DOHH2 (cell line): ENCODE results near the gene THSD7A.

Experiments
- H3F3A ChIP-seq: fragments of 200-600 bp; sonication (generic), shearing (Covaris generic); 2 replicates; pipeline ENCODE4 v1.6.0; 2016; ENCODE audit warnings: antibody characterized with exemption, mild to moderate bottlenecking; ENCODE audit not compliant: control insufficient read depth, insufficient read depth
- H3K27ac ChIP-seq: fragments of 200-600 bp; sonication (generic); 2 replicates; pipeline ENCODE4 v1.5.1; 2014; ENCODE audit warnings: low read depth, mild to moderate bottlenecking, low read length, moderate library complexity
- H3K27me3 ChIP-seq: fragments of 200-600 bp; sonication (generic); 2 replicates; pipeline ENCODE4 v1.6.1; 2014; ENCODE audit warnings: mild to moderate bottlenecking, low read length, mixed read lengths; ENCODE audit not compliant: control insufficient read depth
- H3K36me3 ChIP-seq: fragments of 200-600 bp; sonication (generic); 2 replicates; pipeline ENCODE4 v1.6.1; 2014; ENCODE audit warnings: mild to moderate bottlenecking, low read length, moderate library complexity, mixed read lengths; ENCODE audit not compliant: control insufficient read depth
- H3K4me1 ChIP-seq: fragments of 200-600 bp; sonication (generic); 2 replicates; pipeline ENCODE4 v1.6.1; 2014; ENCODE audit warnings: mild to moderate bottlenecking, low read length, mixed read lengths; ENCODE audit not compliant: control insufficient read depth
- H3K4me2 ChIP-seq: fragments of 200-600 bp; sonication (generic); 2 replicates; pipeline ENCODE4 v1.6.0; 2014; ENCODE audit warnings: mild to moderate bottlenecking, low read length, moderate library complexity
- H3K4me3 ChIP-seq: fragments of 200-600 bp; sonication (generic); 2 replicates; pipeline ENCODE4 v1.5.1; 2014; ENCODE audit warnings: mild to moderate bottlenecking, low read length, mixed read lengths
- H3K79me2 ChIP-seq: fragments of 200-600 bp; sonication (generic); 2 replicates; pipeline ENCODE4 v1.6.1; 2014; ENCODE audit warnings: mild to moderate bottlenecking, low read length, mixed read lengths; ENCODE audit not compliant: control insufficient read depth
- H3K9me2 ChIP-seq: fragments of 200-600 bp; sonication (generic); replicated peaks from 2 replicates; pipeline ENCODE4 v1.6.1; 2014; ENCODE audit warnings: mild to moderate bottlenecking, low read length, mixed read lengths; ENCODE audit not compliant: control insufficient read depth
- H3K9me3 ChIP-seq: fragments of 200-600 bp; sonication (generic); 2 replicates; pipeline ENCODE4 v1.6.1; 2014; ENCODE audit warnings: antibody characterized with exemption, low read length, mixed read lengths; ENCODE audit not compliant: control insufficient read depth, insufficient read depth
- H4K20me1 ChIP-seq: fragments of 200-600 bp; sonication (generic); 2 replicates; pipeline ENCODE4 v1.6.0; 2014; ENCODE audit warnings: low read depth, mild to moderate bottlenecking, antibody characterized with exemption, low read length, moderate library complexity; ENCODE audit not compliant: control insufficient read depth, insufficient read depth
- CTCF ChIP-seq: fragments of 200-600 bp; sonication (generic); IDR thresholded peaks from one replicate; pipeline ENCODE4 v1.5.1; 2014; ENCODE audit warnings: antibody characterized with exemption, mild to moderate bottlenecking, low read depth, low read length; ENCODE audit not compliant: poor library complexity, severe bottlenecking
- EZH2phosphoT487 ChIP-seq: fragments of 200-600 bp; sonication (generic); IDR thresholded peaks from 2 replicates; pipeline ENCODE4 v1.6.1; 2017; ENCODE audit warnings: borderline replicate concordance, mild to moderate bottlenecking, antibody characterized with exemption, low read length, moderate library complexity, mixed read lengths

Gene THSD7A

DNA sequence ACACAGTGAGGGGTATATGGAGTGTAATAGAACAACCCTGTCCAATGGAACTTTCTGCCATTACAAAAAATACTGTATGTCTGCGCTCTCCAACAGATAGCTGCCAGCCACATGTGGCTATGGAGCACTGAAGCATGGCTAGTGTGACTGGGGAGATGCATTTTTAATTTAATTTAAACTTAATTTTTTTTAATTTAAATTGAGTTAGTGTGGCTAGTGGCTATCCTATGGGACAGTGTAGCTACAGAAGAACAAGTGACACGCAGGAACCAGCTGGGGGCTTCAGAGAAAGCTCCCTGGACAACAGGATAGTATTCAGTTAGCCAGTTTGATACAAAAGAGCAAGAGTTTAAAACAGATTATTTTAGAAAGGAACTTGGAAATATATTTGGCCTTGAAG is 408.0 kb downstream of the THSD7A start:
- Histone ChIP-seq H4K20me1 (no peaks in the 10 kb centered on the region), H3K27ac (no peak overlapping the region), H3K9me3 (peaks cover 10% of the 10 kb centered on the region), H3F3A (no peaks in the 10 kb centered on the region), H3K79me2 (no peaks in the 10 kb centered on the region), H3K36me3 (no peaks in the 10 kb centered on the region), H3K4me1 (no peaks in the 10 kb centered on the region), H3K4me3 (no peak overlapping the region), H3K27me3 (no peaks in the 10 kb centered on the region), H3K9me2 (no peaks in the 10 kb centered on the region), H3K4me2 (no peak overlapping the region)
- TF ChIP-seq CTCF (no peak), EZH2phosphoT487 (no peak)

- no peak for TF ChIP-seq EZH2phosphoT487
- no peak for TF ChIP-seq CTCF
Observed at GRCh38 chr7:11420049-11420448, 411.9 kb downstream of the THSD7A start.

DNA sequence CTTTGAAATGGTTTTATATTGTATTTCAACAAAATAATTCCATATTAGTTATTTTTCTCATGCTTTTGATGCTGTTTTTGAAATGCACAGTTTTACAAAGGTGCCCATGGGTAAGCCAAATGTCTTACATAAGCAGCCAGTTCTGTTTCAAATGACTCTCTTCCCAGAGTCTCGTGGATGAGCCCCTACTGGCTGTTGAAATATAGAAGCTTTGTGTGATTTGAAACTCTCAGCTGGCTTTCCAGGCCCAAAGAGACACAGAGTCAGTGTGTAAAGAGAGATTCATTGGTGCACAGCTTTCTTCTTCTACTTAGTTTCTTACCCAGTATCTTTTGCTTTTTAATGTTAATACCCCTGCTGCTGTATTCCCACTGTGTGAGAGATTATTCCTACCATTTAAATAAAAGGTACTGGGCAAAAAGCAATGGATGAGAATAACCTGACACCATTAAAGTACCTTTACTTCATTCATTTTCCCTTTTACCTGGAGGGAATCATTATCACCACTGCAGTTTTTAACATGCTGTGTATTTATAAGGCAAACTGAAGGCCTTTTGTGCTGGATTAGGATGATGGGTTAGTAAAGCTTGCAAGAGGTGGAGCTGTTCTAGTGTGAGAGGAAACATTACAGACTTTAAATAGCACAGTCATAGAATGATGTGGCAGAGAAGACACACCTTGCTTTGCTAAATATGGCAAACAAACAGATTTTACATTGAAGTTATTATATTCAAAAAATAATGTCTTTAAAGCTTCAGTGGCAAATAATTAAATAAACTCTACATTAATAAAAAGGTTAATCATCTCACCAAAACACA is 415.1 kb downstream of the THSD7A start:
- TF ChIP-seq EZH2phosphoT487, result no peak
- no peak for TF ChIP-seq CTCF
- Histone ChIP-seq H3K4me1 (no peaks in the 10 kb centered on the region), H3K79me2 (no peaks in the 10 kb centered on the region), H3K9me2 (no peaks in the 10 kb centered on the region), H3K36me3 (no peaks in the 10 kb centered on the region), H3F3A (no peaks in the 10 kb centered on the region), H3K4me2 (no peak overlapping the region), H3K27ac (no peak overlapping the region), H4K20me1 (no peaks in the 10 kb centered on the region), H3K27me3 (no peaks in the 10 kb centered on the region), H3K9me3 (peaks cover 10% of the 10 kb centered on the region), H3K4me3 (no peak overlapping the region)

More at GRCh38 chr7:11420049-11420448, 411.9 kb downstream of the THSD7A start:
- Histone ChIP-seq H3K4me2 (no peak overlapping the region), H3K27ac (no peak overlapping the region), H3K4me3 (no peak overlapping the region), H3K4me1 (no peaks in the 10 kb centered on the region), H3F3A (no peaks in the 10 kb centered on the region), H3K9me2 (no peaks in the 10 kb centered on the region), H3K36me3 (no peaks in the 10 kb centered on the region), H3K9me3 (peaks cover 10% of the 10 kb centered on the region), H4K20me1 (no peaks in the 10 kb centered on the region), H3K27me3 (no peaks in the 10 kb centered on the region), H3K79me2 (no peaks in the 10 kb centered on the region)
